Fibroblast of upper back skin (primary cell): ENCODE data around the gene NRAP.
A peak's percentile ranks its signal among the peaks of the same experiment; 100 is the strongest.

Source experiments
- DNase-seq: peaks from one replicate; pipeline ENCODE4 v3.0.0-alpha.2; 2013

NRAP gene

GRCh38 chr10:113555245-113555644 is 108.6 kb downstream of the NRAP start:
- no peak for DNase-seq

GRCh38 chr10:113554214-113554613 is 109.6 kb downstream of the NRAP start:
- DNase-seq = no peak

- no peak for DNase-seq
These were observed 110.7 kb downstream of the NRAP start for GRCh38 chr10:113553149-113553548.

- no peak for DNase-seq
These were observed 111.1 kb downstream of the NRAP start, which contains the start of gene HABP2 for GRCh38 chr10:113552701-113553100. TSS of gene HABP2 (plus strand) at chr10:113553053. CDS start at chr10:113553122, 69 bp downstream.

- DNase-seq = no peak
These were observed 111.8 kb downstream of the NRAP start for GRCh38 chr10:113552014-113552413.

GRCh38 chr10:113550365-113550764 is 113.5 kb downstream of the NRAP start:
- peak; percentile 26 for DNase-seq

GRCh38 chr10:113549856-113550255 is 114.0 kb downstream of the NRAP start:
- no peak for DNase-seq

GRCh38 chr10:113547426-113547825 is 116.4 kb downstream of the NRAP start:
- DNase-seq = no peak

GRCh38 chr10:113544392-113544791 is 119.4 kb downstream of the NRAP start:
- no peak for DNase-seq

GRCh38 chr10:113543107-113543955 is 120.5 kb downstream of the NRAP start:
- no peak for DNase-seq

- no peak for DNase-seq
These were observed 122.3 kb downstream of the NRAP start for GRCh38 chr10:113541549-113541927.

GRCh38 chr10:113540845-113541548 is 122.8 kb downstream of the NRAP start:
- no peak for DNase-seq

- peak; percentile 77 for DNase-seq
These were observed 124.1 kb downstream of the NRAP start for GRCh38 chr10:113539789-113540188.
